ENCODE measurements around the gene CLSTN1. TPM values are rescaled to one million over a fixed set of nuclear protein-coding genes. Genes with fewer than 3 reads are reported as not detected.

Gene CLSTN1
- total and polyA plus RNA-seq, 10 of the 15 experiments (the other 5 are each of a cell fraction or from before 2014, with no cell fraction given): 2.7 to 64.4 (median 23.2) TPM

DNA sequence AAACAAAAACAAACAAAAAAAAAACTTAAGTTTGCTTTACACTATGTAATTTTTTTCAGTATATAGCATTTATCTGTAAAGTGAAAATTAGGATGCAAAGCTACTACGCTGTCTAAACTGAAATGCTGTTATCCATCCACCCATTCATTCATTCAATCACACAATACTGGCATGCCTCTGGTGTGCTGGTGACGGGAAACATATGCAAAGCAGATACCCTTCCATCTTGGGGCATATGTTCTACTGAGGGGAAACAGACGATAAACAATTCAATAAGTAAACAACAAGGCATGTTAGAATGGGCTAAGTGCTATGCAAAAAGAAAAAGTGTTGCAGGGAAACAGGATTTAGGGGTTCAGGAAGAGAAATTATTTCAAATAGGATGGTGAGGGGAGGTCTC is 3.2 kb downstream of the CLSTN1 start:
- ATAC-seq (no peak), FAIRE-seq (no peak), DNase-seq (ENCODE audit: low read depth, low spot score) (no peak)
- Histone ChIP-seq H3K4me2 (ENCODE audit: control insufficient read depth, insufficient read depth) (peak overlapping the region; percentile 78), H4K20me1 (ENCODE audit: control insufficient read depth, insufficient read depth) (no peaks in the 10 kb centered on the region), H3K4me3 (no peak overlapping the region; the same call in 1 of the 2 replicates), H2AFZ (ENCODE audit: control insufficient read depth, low read depth, low read length) (no peak overlapping the region), H3K9ac (ENCODE audit: control insufficient read depth, insufficient read depth, low read length) (no peak overlapping the region), H3K9me3 (replicated peaks; ENCODE audit: control insufficient read depth, insufficient read depth, low read length) (no peaks in the 10 kb centered on the region; the same call in 2 of the 3 replicates), H3K79me2 (ENCODE audit: control insufficient read depth, insufficient read depth, low read length) (peaks cover 58% of the 10 kb centered on the region), H3K27me3 (replicated peaks in 1 of 2; ENCODE audit: control insufficient read depth in 2 of 2, insufficient read depth in 2 of 2, low read length in 1 of 2) (no peaks in the 10 kb centered on the region), H3K36me3 (ENCODE audit: control insufficient read depth in 2 of 2, insufficient read depth in 2 of 2, low read length in 1 of 2) (no peaks in the 10 kb centered on the region), H3K4me1 (ENCODE audit: control insufficient read depth, insufficient read depth, low read length) (peaks cover 24% of the 10 kb centered on the region), H3K27ac (ENCODE audit: control insufficient read depth, insufficient read depth) (no peak overlapping the region)
- CTCF ChIA-PET: interaction anchor here (1.1 to 4.4 kb wide), 4 partner anchors 28 to 194 kb away, joined by 3 to 40 read pairs (median 4); partner anchors contain the start of genes LZIC and NMNAT1
- RAD21 ChIA-PET (ENCODE audit: unreplicated experiment): interaction anchor here (0.8 to 1.2 kb wide), 3 partner anchors 35 to 45 kb away, joined by 3 to 7 read pairs (median 3); no protein-coding TSS in a partner anchor
- intact Hi-C loops (cut with micrococcal nuclease; ENCODE audit: unreplicated experiment) (no loop called here), in situ Hi-C loops (cut with MboI) (no loop called here)
- 63% methylated on average over 3 of the region's 3 CpGs for WGBS (ENCODE audit: insufficient coverage, insufficient replicate concordance, low lambda C conversion rate, missing lambda C conversion rate)
- TF ChIP-seq, protein P1, sequence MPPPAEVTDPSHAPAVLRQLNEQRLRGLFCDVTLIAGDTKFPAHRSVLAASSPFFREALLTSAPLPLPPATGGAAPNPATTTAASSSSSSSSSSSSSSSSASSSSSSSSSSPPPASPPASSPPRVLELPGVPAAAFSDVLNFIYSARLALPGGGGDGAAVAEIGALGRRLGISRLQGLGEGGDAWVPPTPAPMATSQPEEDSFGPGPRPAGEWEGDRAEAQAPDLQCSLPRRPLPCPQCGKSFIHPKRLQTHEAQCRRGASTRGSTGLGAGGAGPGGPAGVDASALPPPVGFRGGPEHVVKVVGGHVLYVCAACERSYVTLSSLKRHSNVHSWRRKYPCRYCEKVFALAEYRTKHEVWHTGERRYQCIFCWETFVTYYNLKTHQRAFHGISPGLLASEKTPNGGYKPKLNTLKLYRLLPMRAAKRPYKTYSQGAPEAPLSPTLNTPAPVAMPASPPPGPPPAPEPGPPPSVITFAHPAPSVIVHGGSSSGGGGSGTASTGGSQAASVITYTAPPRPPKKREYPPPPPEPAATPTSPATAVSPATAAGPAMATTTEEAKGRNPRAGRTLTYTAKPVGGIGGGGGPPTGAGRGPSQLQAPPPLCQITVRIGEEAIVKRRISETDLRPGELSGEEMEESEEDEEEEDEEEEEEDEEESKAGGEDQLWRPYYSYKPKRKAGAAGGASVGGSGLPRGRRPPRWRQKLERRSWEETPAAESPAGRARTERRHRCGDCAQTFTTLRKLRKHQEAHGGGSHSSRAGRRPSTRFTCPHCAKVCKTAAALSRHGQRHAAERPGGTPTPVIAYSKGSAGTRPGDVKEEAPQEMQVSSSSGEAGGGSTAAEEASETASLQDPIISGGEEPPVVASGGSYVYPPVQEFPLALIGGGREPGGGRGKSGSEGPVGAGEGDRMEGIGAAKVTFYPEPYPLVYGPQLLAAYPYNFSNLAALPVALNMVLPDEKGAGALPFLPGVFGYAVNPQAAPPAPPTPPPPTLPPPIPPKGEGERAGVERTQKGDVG (CRISPR knock-in tag; IDR thresholded peaks at IDR 0.05): no peak
- TSS peak; percentile 55 for BruUV-seq (replicated peaks)
- POLR2A ChIA-PET: interaction anchor here (0.5 to 1.2 kb wide), 4 partner anchors 8 to 1447 kb away, joined by 3 to 6 read pairs (median 4); no protein-coding TSS in a partner anchor
- SMC1A ChIA-PET (ENCODE audit: uncharacterized antibody, unreplicated experiment): interaction anchor here (7.2 kb wide), 1 partner anchor 35 kb away, joined by 49 read pairs; no protein-coding TSS in a partner anchor

DNA sequence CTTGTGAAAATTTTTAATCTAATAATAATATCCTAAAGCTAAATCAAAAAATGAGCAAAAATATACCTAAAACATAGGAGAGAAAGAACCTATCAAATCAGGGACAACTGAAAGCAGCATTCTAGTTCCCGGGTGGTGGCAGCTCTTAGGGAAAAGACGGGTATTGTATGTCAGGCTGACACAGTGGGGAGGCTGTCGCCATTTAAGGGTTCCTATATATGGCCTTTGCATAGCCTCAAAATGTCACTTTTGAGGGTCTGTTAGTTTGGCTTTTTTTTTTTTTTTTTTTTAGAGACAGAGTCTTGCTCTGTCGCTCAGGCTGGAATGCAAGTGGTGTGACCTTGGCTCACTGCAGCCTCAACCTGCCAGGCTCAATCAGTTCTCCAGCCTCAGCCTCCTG is 6.0 kb downstream of the CLSTN1 start:
- Histone ChIP-seq H3K9me3 (replicated peaks; ENCODE audit: control insufficient read depth, insufficient read depth, low read length) (no peaks in the 10 kb centered on the region; the same call in 2 of the 3 replicates), H3K4me1 (ENCODE audit: control insufficient read depth, insufficient read depth, low read length) (peaks cover 14% of the 10 kb centered on the region), H3K36me3 (ENCODE audit: control insufficient read depth in 2 of 2, insufficient read depth in 2 of 2, low read length in 1 of 2) (no peaks in the 10 kb centered on the region), H3K9ac (ENCODE audit: control insufficient read depth, insufficient read depth, low read length) (no peak overlapping the region), H4K20me1 (ENCODE audit: control insufficient read depth, insufficient read depth) (no peaks in the 10 kb centered on the region), H3K27ac (ENCODE audit: control insufficient read depth, insufficient read depth) (no peak overlapping the region), H2AFZ (ENCODE audit: control insufficient read depth, low read depth, low read length) (no peak overlapping the region), H3K4me2 (ENCODE audit: control insufficient read depth, insufficient read depth) (no peak overlapping the region), H3K79me2 (ENCODE audit: control insufficient read depth, insufficient read depth, low read length) (peaks cover 69% of the 10 kb centered on the region), H3K27me3 (replicated peaks in 1 of 2; ENCODE audit: control insufficient read depth in 2 of 2, insufficient read depth in 2 of 2, low read length in 1 of 2) (no peaks in the 10 kb centered on the region), H3K4me3 (no peak overlapping the region)
- ChIA-PET CTCF (interaction anchor here (1.2 kb wide), 2 partner anchors 33 to 46 kb away, joined by 3 read pairs; no protein-coding TSS in a partner anchor), POLR2A (interaction anchor here (0.5 kb wide), 1 partner anchor 870 kb away, joined by 3 read pairs; no protein-coding TSS in a partner anchor), SMC1A (ENCODE audit: uncharacterized antibody, unreplicated experiment) (interaction anchor here (0.8 to 7.2 kb wide), 2 partner anchors 8 to 32 kb away, joined by 5 to 49 read pairs; no protein-coding TSS in a partner anchor), RAD21 (ENCODE audit: unreplicated experiment) (interaction anchor here (0.5 to 1.0 kb wide), 2 partner anchors 33 to 42 kb away, joined by 3 read pairs; no protein-coding TSS in a partner anchor)
- in situ Hi-C loops (cut with MboI): no loop called here
- BruUV-seq (replicated peaks): no TSS peak
- no peak for DNase-seq (ENCODE audit: low read depth, low spot score)
- no peak for ATAC-seq
- intact Hi-C loops (cut with micrococcal nuclease; ENCODE audit: unreplicated experiment): no loop called here
- FAIRE-seq: no peak
- TF ChIP-seq IKZF1 (conservative IDR thresholded peaks at IDR 0.05) (no peak), FOXK2 (IDR thresholded peaks at IDR 0.05) (no peak), TCF12 (IDR thresholded peaks at IDR 0.05; ENCODE audit: low read depth, low read length) (no peak), CREM (IDR thresholded peaks at IDR 0.05; ENCODE audit: low read depth) (no peak), CREB1 (IDR thresholded peaks at IDR 0.05; ENCODE audit: low read depth) (no peak), ESRRA (IDR thresholded peaks at IDR 0.05; ENCODE audit: low read length) (no peak)
- TF ChIP-seq, protein P2, sequence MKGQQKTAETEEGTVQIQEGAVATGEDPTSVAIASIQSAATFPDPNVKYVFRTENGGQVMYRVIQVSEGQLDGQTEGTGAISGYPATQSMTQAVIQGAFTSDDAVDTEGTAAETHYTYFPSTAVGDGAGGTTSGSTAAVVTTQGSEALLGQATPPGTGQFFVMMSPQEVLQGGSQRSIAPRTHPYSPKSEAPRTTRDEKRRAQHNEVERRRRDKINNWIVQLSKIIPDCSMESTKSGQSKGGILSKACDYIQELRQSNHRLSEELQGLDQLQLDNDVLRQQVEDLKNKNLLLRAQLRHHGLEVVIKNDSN (IDR thresholded peaks at IDR 0.05; ENCODE audit: borderline replicate concordance, extremely low read length, insufficient read depth, low read depth, low read length): no peak
- 94% methylated on average over 3 of the region's 4 CpGs for WGBS (ENCODE audit: insufficient coverage, insufficient replicate concordance, low lambda C conversion rate, missing lambda C conversion rate)
